ENCODE data around the gene AHSP. TPM values are rescaled to one million over a fixed set of nuclear protein-coding genes. Genes with fewer than 3 reads are reported as not detected.

Gene AHSP
- total and polyA plus RNA-seq, 2 of the 4 experiments (the other 2 are of a cell fraction), result not detected

GRCh38 chr16:31501226-31501965 lies 26.3 kb upstream of the AHSP start:
- TF ChIP-seq CEBPB (IDR thresholded peaks at IDR 0.05; ENCODE audit: low read depth, low read length) (no peak), RFX5 (IDR thresholded peaks at IDR 0.05; ENCODE audit: low read depth, low read length) (no peak), MXI1 (IDR thresholded peaks at IDR 0.05; ENCODE audit: borderline replicate concordance, low read depth, low read length) (no peak), BHLHE40 (IDR thresholded peaks at IDR 0.05; ENCODE audit: low read depth, low read length) (no peak), MAFK (IDR thresholded peaks at IDR 0.05; ENCODE audit: low read depth, low read length) (no peak), CTCF (conservative IDR thresholded peaks at IDR 0.05; ENCODE audit: low read depth, low read length) (no peak), RCOR1 (IDR thresholded peaks at IDR 0.05; ENCODE audit: insufficient replicate concordance, low read length) (no peak), USF2 (IDR thresholded peaks at IDR 0.05; ENCODE audit: low read depth, low read length) (no peak), SMC3 (IDR thresholded peaks at IDR 0.05; ENCODE audit: low read depth, low read length) (no peak), POLR2A (IDR thresholded peaks at IDR 0.05; ENCODE audit: low read depth, low read length) (no peak), ELK1 (IDR thresholded peaks at IDR 0.05; ENCODE audit: borderline replicate concordance, low read depth, low read length) (no peak), NFE2L2 (IDR thresholded peaks at IDR 0.05; ENCODE audit: low read depth, low read length) (no peak), FOS (IDR thresholded peaks at IDR 0.05; ENCODE audit: low read depth, low read length) (no peak), RAD21 (IDR thresholded peaks at IDR 0.05; ENCODE audit: low read length) (no peak), CHD1 (IDR thresholded peaks at IDR 0.05; ENCODE audit: low read depth, low read length) (no peak)
- Histone ChIP-seq H3K14ac (replicated peaks; ENCODE audit: low read depth, low read length) (no peak overlapping the region), H3K9me3 (ENCODE audit: control insufficient read depth, insufficient read depth, low read length) (no peaks in the 10 kb centered on the region), H2BK15ac (ENCODE audit: low read depth, low read length) (no peak overlapping the region), H3K4ac (ENCODE audit: low read depth, low read length) (no peak overlapping the region), H3K9me1 (ENCODE audit: insufficient read depth, low read length) (peaks cover 17% of the 10 kb centered on the region), H3K36me3 (ENCODE audit: control insufficient read depth, insufficient read depth, low read length) (peaks cover 54% of the 10 kb centered on the region), H2AK9ac (replicated peaks; ENCODE audit: low read depth, low read length, poor library complexity) (no peak overlapping the region), H2BK5ac (ENCODE audit: low read depth, low read length, poor library complexity, severe bottlenecking) (no peak overlapping the region), H3K23ac (ENCODE audit: low read depth, low read length) (no peak overlapping the region), H3K9ac (ENCODE audit: low read depth, low read length) (no peak overlapping the region), H2BK120ac (ENCODE audit: low read depth, low read length) (no peak overlapping the region), H4K8ac (ENCODE audit: low read depth in 2 of 2, low read length in 2 of 2) (no peak overlapping the region), H4K5ac (ENCODE audit: low read depth, low read length) (no peak overlapping the region), H3K4me3 (ENCODE audit: insufficient read depth, low read depth, low read length) (no peak overlapping the region), H3K18ac (ENCODE audit: low read depth, low read length) (no peak overlapping the region), H4K91ac (ENCODE audit: insufficient read depth, low read depth, low read length) (no peak overlapping the region), H3K27me3 (ENCODE audit: control insufficient read depth, insufficient read depth, low read length) (no peaks in the 10 kb centered on the region), H3K56ac (ENCODE audit: extremely low read depth, insufficient read depth, low read length) (no peak overlapping the region), H3K79me1 (ENCODE audit: low read depth in 1 of 2, low read length in 2 of 2) (peaks cover 22 to 67% of the 10 kb centered on the region in 2 experiments), H3K4me1 (ENCODE audit: control insufficient read depth, insufficient read depth, low read length) (peaks cover 4% of the 10 kb centered on the region), H3K27ac (ENCODE audit: insufficient read depth, low read length) (no peak overlapping the region), H4K20me1 (ENCODE audit: insufficient read depth, low read length) (peaks cover 13% of the 10 kb centered on the region; the same call in 1 of the 2 replicates), H3K4me2 (ENCODE audit: low read depth, low read length) (no peak overlapping the region), H2BK20ac (ENCODE audit: low read depth, low read length) (no peak overlapping the region), H2AK5ac (ENCODE audit: low read depth, low read length) (no peak overlapping the region), H2AFZ (replicated peaks; ENCODE audit: low read length, poor library complexity) (no peak overlapping the region)
- dilution Hi-C loops (cut with HindIII; ENCODE audit: low sequenced_read_pairs, unreplicated experiment) (no loop called here), intact Hi-C loops (cut with micrococcal nuclease) (loop anchor here (10.0 kb wide), 1 partner anchor 57 kb away; the partner anchor contains the start of gene ZNF843), in situ Hi-C loops (cut with MboI; ENCODE audit: low sequenced_read_pairs) (loop anchor here (10.0 to 25.0 kb wide), 2 partner anchors 57 to 211 kb away; partner anchors contain the start of gene ZNF843)
- peak; percentile 50 for ATAC-seq (ENCODE audit: low read depth)
- ChIA-PET CTCF (interaction anchor here (1.0 kb wide), 1 partner anchor 50 kb away, joined by 3 read pairs; no protein-coding TSS in a partner anchor), POLR2A (ENCODE audit: unreplicated experiment) (no interaction called here)
- WGBS, 2 experiments (ENCODE audit: extremely low coverage in 2 of 2, insufficient read length in 1 of 2), result 100% methylated on average over 1 of the region's 3 CpGs; no CpG with 5 or more reads in 1 of the 2 experiments
- BruUV-seq (replicated peaks), result no TSS peak
- no peak for DNase-seq
